HEK293T (cell line): ENCODE data around the gene FAM171A2.

Experiments
- CTCF ChIA-PET: fragments of 350-600 bp; formaldehyde crosslinking; extraction: SDS; loops from one replicate; lab custom pipeline; 2021; ENCODE audit warnings: antibody characterized with exemption, inconsistent platforms; lab: Yijun Ruan, JAX
- POLR2A ChIA-PET: fragments of 350-600 bp; formaldehyde crosslinking; extraction: SDS; loops from one replicate; lab custom pipeline; 2020; ENCODE audit warnings: antibody characterized with exemption, inconsistent platforms; lab: Yijun Ruan, JAX
- DNase-seq: peaks from one replicate; pipeline ENCODE4 v3.0.0; 2012; ENCODE audit warnings: mixed read lengths; ENCODE audit errors: extremely low spot score
- ARNT ChIP-seq: fragments of 450-650 bp; IDR thresholded peaks from 2 replicates; pipeline ENCODE4 v1.6.1; 2017; ENCODE audit warnings: mild to moderate bottlenecking
- BHLHE40 ChIP-seq: fragments of 450-650 bp; IDR thresholded peaks from 2 replicates; pipeline ENCODE4 v1.6.1; 2016; ENCODE audit warnings: mild to moderate bottlenecking, moderate library complexity, borderline replicate concordance
- CTBP1 ChIP-seq: fragments of 450-650 bp; IDR thresholded peaks from 2 replicates; pipeline ENCODE4 v1.6.1; 2016; ENCODE audit warnings: borderline replicate concordance
- ELF4 ChIP-seq: fragments of 450-650 bp; IDR thresholded peaks from 2 replicates; pipeline ENCODE4 v1.6.1; 2017; ENCODE audit warnings: antibody characterized with exemption
- FOXA1 ChIP-seq: fragments of 450-650 bp; IDR thresholded peaks from 2 replicates; pipeline ENCODE4 v1.6.1; 2016; ENCODE audit warnings: mild to moderate bottlenecking
- FOXK2 ChIP-seq: fragments of 450-650 bp; IDR thresholded peaks from 2 replicates; pipeline ENCODE4 v1.6.1; 2016; ENCODE audit warnings: mild to moderate bottlenecking
- FOXM1 ChIP-seq: fragments of 450-650 bp; IDR thresholded peaks from 2 replicates; pipeline ENCODE4 v1.6.1; 2017; ENCODE audit warnings: mild to moderate bottlenecking, borderline replicate concordance
- HDGF ChIP-seq: fragments of 450-650 bp; IDR thresholded peaks from 2 replicates; pipeline ENCODE4 v1.6.1; 2017; ENCODE audit warnings: antibody characterized with exemption, borderline replicate concordance
- L3MBTL2 ChIP-seq: fragments of 450-650 bp; conservative IDR thresholded peaks from 2 replicates; pipeline ENCODE4 v1.6.1; 2016; ENCODE audit warnings: mild to moderate bottlenecking
- LEF1 ChIP-seq: fragments of 450-650 bp; IDR thresholded peaks from 2 replicates; pipeline ENCODE4 v1.6.1; 2017; ENCODE audit warnings: mild to moderate bottlenecking, borderline replicate concordance
- NFRKB ChIP-seq: fragments of 450-650 bp; IDR thresholded peaks from 2 replicates; pipeline ENCODE4 v1.6.1; 2016; ENCODE audit warnings: mild to moderate bottlenecking, moderate library complexity
- PKNOX1 ChIP-seq: fragments of 450-650 bp; IDR thresholded peaks from 2 replicates; pipeline ENCODE4 v1.6.1; 2016
- SP1 ChIP-seq: fragments of 450-650 bp; IDR thresholded peaks from 2 replicates; pipeline ENCODE4 v1.6.1; 2017
- SUZ12 ChIP-seq: fragments of 450-650 bp; IDR thresholded peaks from 2 replicates; pipeline ENCODE4 v1.6.1; 2016; ENCODE audit warnings: mild to moderate bottlenecking
- TARDBP ChIP-seq: fragments of 450-650 bp; IDR thresholded peaks from 2 replicates; pipeline ENCODE4 v1.6.1; 2016
- ZNF384 ChIP-seq: fragments of 450-650 bp; IDR thresholded peaks from 2 replicates; pipeline ENCODE4 v1.6.1; 2016

The FAM171A2 gene

GRCh38 chr17:44363613-44364159 is at the start of gene FAM171A2:
Gene FAM171A2 (minus strand): TSS chr17:44363853. CDS start chr17:44363714, 139 bp downstream.
- ChIA-PET POLR2A (interaction anchor here (0.9 to 3.2 kb wide), 4 partner anchors 12 to 160 kb away, joined by 3 to 12 read pairs (median 4); partner anchors contain the start of genes GRN and UBTF), CTCF (interaction anchor here (0.6 to 1.2 kb wide), 12 partner anchors 11 to 179 kb away, joined by 3 to 5 read pairs (median 4); partner anchors contain the start of gene SLC25A39)
- DNase-seq, result peak; percentile 91
- TF ChIP-seq BHLHE40 (no peak), CTBP1 (no peak), LEF1 (0 out of 2 replicates have a peak, but pooled peaks have one; percentile 48), TARDBP (no peak), ZNF384 (no peak), FOXM1 (no peak; the same call in none of the 2 replicates)

- ChIA-PET POLR2A (no interaction called here), CTCF (interaction anchor here (0.6 to 1.1 kb wide), 3 partner anchors 18 to 113 kb away, joined by 3 to 4 read pairs (median 3); no protein-coding TSS in a partner anchor)
- TF ChIP-seq LEF1 (no peak), NFRKB (no peak), HDGF (no peak), CTBP1 (no peak), ELF4 (no peak), ARNT (no peak), SP1 (no peak), ZNF384 (no peak), FOXA1 (no peak), FOXM1 (no peak), TARDBP (no peak), L3MBTL2 (no peak), FOXK2 (no peak)
- DNase-seq, result no peak
Measured at GRCh38 chr17:44409309-44410028, 45.8 kb upstream of the FAM171A2 start.

- TF ChIP-seq FOXA1 (no peak), SP1 (no peak), HDGF (no peak), TARDBP (no peak), ARNT (no peak), CTBP1 (no peak), ZNF384 (no peak), L3MBTL2 (no peak), SUZ12 (no peak), NFRKB (no peak), FOXK2 (no peak)
- no peak for DNase-seq
- ChIA-PET POLR2A (no interaction called here), CTCF (interaction anchor here (0.6 kb wide), 1 partner anchor 114 kb away, joined by 4 read pairs; no protein-coding TSS in a partner anchor)
Measured at GRCh38 chr17:44408786-44409185, 45.1 kb upstream of the FAM171A2 start.

GRCh38 chr17:44402564-44403172 is 39.0 kb upstream of the FAM171A2 start:
- POLR2A ChIA-PET, result interaction anchor here (0.6 kb wide), 1 partner anchor 756 kb away, joined by 3 read pairs; no protein-coding TSS in a partner anchor
- CTCF ChIA-PET, result interaction anchor here (0.6 kb wide), 1 partner anchor 187 kb away, joined by 4 read pairs; no protein-coding TSS in a partner anchor
- TF ChIP-seq HDGF (no peak), CTBP1 (no peak), FOXA1 (no peak), BHLHE40 (no peak), SP1 (no peak), LEF1 (no peak), FOXM1 (no peak), PKNOX1 (no peak), NFRKB (no peak), ZNF384 (no peak), ELF4 (no peak), TARDBP (no peak), L3MBTL2 (no peak), SUZ12 (no peak), FOXK2 (no peak), ARNT (no peak)
- DNase-seq, result no peak

GRCh38 chr17:44400226-44400847 is 36.7 kb upstream of the FAM171A2 start:
- TF ChIP-seq LEF1, result no peak
- no peak for TF ChIP-seq NFRKB
- no peak for TF ChIP-seq PKNOX1
- TF ChIP-seq BHLHE40, result no peak
- TF ChIP-seq FOXM1, result no peak
- TF ChIP-seq FOXA1, result no peak
- no peak for TF ChIP-seq L3MBTL2
- no peak for TF ChIP-seq SP1
- POLR2A ChIA-PET, result no interaction called here
- no peak for DNase-seq
- CTCF ChIA-PET, result interaction anchor here (0.6 to 1.9 kb wide), 2 partner anchors 123 to 132 kb away, joined by 6 to 17 read pairs; no protein-coding TSS in a partner anchor
